ENCODE data around the gene SPRR2B.
"Not testable (repeated sequence)": the region's sequence is repeated elsewhere in the genome, so short reads cannot be mapped to it uniquely, and the experiment has no call there.

Gene SPRR2B

DNA sequence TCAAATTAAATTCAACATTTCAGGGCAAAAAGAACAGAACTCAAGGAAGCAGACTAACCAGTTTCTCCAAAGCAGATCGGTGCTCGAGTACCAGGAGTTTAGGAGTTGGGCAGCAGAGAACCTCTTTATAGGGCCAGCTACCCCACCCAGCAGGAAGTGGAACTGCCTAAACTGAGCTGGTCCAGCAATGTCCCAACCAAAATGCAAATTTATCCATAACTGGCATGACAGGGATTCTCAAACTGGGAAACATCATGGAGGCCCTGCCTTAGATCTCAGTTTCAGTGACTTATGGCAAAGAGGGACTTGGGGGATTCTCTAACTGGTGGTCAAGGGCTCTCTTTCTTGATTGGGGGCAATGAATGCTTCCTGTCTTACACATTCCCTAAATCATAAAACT, at the start of gene SPRR2B:
Gene SPRR2B, minus strand, starts transcription at position 101 of the 400 bp plus-strand sequence. CDS start 772 bp downstream, outside the sequence.
- DNase-seq (ENCODE audit: low spot score), result no peak

- DNase-seq (ENCODE audit: low spot score), result no peak
These were observed 49.5 kb upstream of the SPRR2B start for GRCh38 chr1:153120945-153121344.

DNA sequence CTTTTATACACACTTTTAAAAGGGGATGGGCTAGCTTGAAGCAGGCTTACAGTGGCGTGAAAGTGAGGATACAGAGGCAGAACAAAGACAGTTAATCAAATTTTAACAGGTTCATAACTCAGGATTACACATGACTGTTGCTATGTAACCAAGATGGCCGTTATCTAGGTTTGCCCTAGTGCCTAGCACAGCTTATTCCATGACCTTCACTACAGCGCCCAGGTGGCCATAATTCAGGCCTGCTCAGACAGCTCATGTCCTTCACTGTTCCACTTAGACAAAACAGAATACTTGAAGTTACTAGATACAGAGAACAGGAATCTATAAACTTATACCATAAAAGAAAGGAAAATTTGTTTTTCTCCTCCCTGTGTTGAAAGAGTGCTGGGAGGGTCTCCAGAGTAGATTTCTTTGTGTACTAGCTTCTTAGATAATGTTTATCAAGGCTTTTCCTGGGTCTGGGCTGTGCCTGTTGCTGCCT, 48.1 kb upstream of the SPRR2B start:
- no peak for DNase-seq (ENCODE audit: low spot score)

GRCh38 chr1:153115264-153115663, 43.9 kb upstream of the SPRR2B start:
- DNase-seq (ENCODE audit: low spot score), result not testable (repeated sequence)

GRCh38 chr1:153113416-153113815, 42.0 kb upstream of the SPRR2B start, which contains the start of gene SPRR2F:
TSS of gene SPRR2F (minus strand) at chr1:153113516. CDS start at chr1:153112733, 783 bp downstream.
- no peak for DNase-seq (ENCODE audit: low spot score)

- not testable (repeated sequence) for DNase-seq (ENCODE audit: low spot score)
These were observed 41.0 kb upstream of the SPRR2B start for GRCh38 chr1:153112454-153112853.

GRCh38 chr1:153100245-153100644, 28.8 kb upstream of the SPRR2B start:
- peak; percentile 76 for DNase-seq (ENCODE audit: low spot score)

DNA sequence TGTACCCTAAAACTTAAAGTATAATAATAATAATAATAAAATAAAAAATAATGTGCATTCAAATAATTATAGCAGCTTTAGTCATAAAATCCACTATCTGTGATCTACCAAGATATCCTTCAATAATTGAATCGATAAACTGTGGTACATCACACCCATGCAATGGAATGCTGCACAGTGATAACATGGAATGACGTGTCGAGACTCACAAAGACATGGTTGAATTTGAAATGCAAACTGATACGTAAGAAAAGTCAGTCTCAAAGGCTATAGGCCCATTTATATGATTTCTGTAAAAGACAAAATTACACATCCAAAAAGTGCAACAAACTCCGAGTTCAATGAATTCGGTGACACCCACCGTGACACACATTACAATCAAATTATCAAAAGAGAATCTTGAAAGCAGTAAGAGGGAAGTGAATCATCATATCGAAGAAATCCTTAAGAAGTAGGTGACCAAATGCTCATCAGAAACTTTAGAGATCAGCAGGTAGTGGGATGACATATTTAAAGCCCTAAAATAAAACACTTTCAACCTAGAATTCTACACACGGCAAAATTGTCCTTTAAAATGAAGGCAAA, 28.1 kb upstream of the SPRR2B start:
- DNase-seq (ENCODE audit: low spot score), result no peak

DNA sequence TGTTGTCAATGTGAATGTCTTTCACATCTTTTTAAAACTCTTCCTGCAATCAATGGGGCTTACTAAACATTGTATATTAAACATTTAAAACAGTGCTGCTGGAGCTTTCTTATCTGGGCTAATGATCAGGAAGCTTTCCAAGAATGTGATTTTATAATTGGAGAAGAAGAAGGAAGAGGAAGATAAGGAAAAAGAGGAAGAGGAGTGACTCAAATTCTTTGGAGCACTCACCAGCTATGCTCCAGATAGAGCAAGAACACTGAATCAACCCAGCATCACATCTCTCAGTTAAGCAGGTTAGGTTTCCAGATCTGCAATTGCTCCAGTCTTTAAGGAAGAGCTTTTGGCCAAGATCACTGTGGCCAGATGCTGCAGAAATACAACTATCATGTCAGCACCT, 24.4 kb upstream of the SPRR2B start:
- DNase-seq (ENCODE audit: low spot score), result no peak

GRCh38 chr1:153094426-153094825, 23.0 kb upstream of the SPRR2B start, which contains the start of gene SPRR2E:
TSS of gene SPRR2E (minus strand) at chr1:153094526. CDS start at chr1:153093751, 775 bp downstream.
- no peak for DNase-seq (ENCODE audit: low spot score)

GRCh38 chr1:153087652-153088051, 16.2 kb upstream of the SPRR2B start:
- no peak for DNase-seq (ENCODE audit: low spot score)

DNA sequence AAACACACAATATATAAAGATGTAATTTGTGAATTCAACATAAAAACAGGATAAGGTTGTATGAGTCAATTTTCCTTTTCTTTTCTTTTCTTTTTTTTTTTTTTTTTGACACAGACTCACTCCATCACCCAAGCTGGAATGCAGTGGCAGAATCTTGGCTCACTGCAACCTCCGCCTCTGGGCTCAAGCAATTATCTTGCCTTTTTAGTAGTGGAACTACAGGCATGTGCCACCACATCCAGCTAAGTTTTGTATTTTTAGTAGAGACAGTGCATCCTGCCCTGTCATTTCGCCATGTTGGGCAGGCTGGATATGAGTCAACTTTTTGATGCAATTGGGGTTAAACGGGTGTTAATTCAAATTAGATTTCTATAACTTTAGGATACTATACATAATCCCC, 10.3 kb upstream of the SPRR2B start:
- no peak for DNase-seq (ENCODE audit: low spot score)

DNA sequence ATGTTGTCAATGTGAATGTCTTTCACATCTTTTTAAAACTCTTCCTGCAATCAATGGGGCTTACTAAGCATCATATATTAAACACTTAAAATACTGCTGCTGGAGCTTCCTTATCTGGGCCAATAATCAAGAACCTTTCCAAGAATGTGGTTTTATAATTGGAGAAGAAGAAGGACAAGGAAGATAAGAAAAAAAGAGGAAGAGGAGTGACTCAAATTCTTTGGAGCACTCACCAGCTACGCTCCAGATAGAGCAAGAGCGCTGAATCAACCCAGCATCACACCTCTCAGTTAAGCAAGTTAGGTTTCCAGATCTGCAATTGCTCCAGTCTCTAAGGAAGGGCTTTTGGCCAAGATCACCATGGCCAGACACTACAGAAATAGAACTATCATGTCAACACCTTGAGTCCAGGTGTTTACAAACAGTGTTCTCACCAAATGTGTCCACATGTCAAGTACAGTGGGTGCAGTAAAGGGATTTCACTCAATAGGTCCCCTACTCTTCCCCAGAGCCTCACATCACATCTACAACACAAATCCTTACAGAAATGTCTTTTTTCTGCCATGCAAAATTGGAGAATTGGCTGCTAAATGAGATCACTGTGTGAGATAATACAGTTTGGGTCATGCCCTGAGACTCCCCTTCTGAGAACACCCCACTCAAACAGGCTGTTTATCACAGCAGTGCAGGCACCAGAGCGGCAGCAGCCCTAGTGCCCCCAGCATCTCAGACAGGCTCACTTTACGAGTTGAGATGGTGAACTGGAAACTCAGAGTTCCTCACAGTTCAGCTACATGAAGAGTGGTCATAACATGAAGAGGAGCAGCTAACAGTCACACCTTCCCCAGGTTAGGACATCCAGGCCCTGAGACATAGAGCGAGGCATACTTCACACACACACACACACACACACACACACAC, 1.7 kb upstream of the SPRR2B start:
- DNase-seq (ENCODE audit: low spot score), result no peak

GRCh38 chr1:153070243-153070642, 1.2 kb downstream of the SPRR2B start:
- no peak for DNase-seq (ENCODE audit: low spot score)

DNA sequence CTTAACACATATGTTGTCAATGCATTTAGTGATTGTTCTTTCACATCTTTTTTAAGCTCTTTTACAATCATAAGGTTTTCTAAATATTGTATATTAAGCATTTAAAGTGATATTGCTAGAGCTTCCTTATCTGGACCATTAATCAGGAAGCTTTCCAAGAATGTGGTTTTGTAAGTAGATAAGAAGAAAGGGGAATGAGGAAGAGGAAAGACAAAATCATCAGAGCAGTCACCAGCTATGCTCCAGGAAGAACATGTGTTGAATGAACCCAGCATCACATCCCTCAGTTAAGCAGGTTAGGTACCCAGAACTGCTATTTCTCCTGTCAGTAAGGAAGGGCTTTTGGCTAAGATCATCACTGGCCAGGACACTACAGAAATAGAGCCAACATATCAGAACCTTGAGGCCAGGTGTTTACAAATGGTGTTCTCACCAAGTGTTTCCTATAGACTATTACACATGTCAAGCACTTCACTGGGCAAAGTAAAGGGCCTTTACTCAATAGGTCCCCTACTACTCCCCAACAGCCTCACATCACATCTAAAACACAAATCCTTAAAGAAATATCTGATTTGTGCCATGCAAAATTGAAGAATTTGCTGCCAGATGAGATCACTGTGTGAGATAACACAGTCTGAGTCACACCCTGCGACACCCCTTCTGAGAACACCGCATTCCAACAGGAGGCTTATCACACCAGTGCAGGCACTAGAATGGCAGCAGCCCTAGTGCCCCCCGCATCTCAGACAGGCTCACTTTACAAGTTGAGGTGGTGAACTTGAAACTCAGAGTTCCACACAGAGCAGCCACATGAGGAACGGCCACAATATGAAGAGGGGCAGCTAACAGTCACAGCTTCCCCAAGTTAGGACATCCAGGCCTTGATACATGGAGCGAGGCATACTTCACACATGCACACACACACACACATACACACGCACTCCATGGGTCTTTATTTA, 12.3 kb downstream of the SPRR2B start:
- peak; percentile 66 for DNase-seq (ENCODE audit: low spot score)

- no peak for DNase-seq (ENCODE audit: low spot score)
These were observed 13.3 kb downstream of the SPRR2B start for GRCh38 chr1:153058154-153058553.

GRCh38 chr1:153057375-153057774, 14.0 kb downstream of the SPRR2B start, which contains the start of gene SPRR2A:
TSS of gene SPRR2A (minus strand) at chr1:153057512. CDS start at chr1:153056735, 777 bp downstream.
- DNase-seq (ENCODE audit: low spot score), result peak; percentile 3

DNA sequence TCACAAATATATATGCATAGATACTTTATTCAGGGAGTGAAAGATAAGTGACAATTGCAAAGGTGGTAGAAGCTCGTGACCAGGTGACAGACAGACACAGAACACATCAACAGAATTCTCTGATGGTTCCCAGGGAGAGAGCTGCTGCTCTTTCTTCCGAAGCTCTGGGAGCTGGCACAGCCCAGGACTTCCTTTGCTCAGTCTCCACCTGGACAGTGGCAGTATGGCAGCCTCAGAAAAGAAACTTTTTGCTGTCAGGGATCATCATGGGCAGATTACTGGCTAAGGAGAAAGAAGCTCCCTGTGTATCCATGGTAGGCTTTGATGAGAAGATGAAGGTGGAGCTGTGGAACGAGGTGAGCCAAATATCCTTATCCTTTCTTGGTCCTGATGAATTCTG, 15.3 kb downstream of the SPRR2B start:
- DNase-seq (ENCODE audit: low spot score), result not testable (repeated sequence)

- no peak for DNase-seq (ENCODE audit: low spot score)
These were observed 22.2 kb downstream of the SPRR2B start for GRCh38 chr1:153049211-153049610.

GRCh38 chr1:153040950-153041631, 30.3 kb downstream of the SPRR2B start, which contains the start of gene SPRR2D:
TSS of gene SPRR2D (minus strand) at chr1:153041120. CDS start at chr1:153040346, 774 bp downstream.
- no peak for DNase-seq (ENCODE audit: low spot score)

GRCh38 chr1:153035211-153035610, 36.2 kb downstream of the SPRR2B start:
- no peak for DNase-seq (ENCODE audit: low spot score)
